Posterior cingulate gyrus (tissue), 11 donors: Measurements from ENCODE around the gene STK32C.
A peak's percentile ranks its signal among the peaks of the same experiment; 100 is the strongest.
"Not testable (repeated sequence)": the region's sequence is repeated elsewhere in the genome, so short reads cannot be mapped to it uniquely, and the experiment has no call there.

Source experiments
- DNase-seq, 10 donors: peaks; one replicate each; pipeline versions ENCODE4 v3.0.0 to v3.0.0-alpha.2; 2020 to 2021; ENCODE audit warnings: mixed read lengths in 3 of 10
- intact Hi-C: fragments of 100-400 bp; cut with DNase I; formaldehyde crosslinking; loops from one replicate; pipeline ENCODE4 v1.15.1; 2023

The STK32C gene

DNA sequence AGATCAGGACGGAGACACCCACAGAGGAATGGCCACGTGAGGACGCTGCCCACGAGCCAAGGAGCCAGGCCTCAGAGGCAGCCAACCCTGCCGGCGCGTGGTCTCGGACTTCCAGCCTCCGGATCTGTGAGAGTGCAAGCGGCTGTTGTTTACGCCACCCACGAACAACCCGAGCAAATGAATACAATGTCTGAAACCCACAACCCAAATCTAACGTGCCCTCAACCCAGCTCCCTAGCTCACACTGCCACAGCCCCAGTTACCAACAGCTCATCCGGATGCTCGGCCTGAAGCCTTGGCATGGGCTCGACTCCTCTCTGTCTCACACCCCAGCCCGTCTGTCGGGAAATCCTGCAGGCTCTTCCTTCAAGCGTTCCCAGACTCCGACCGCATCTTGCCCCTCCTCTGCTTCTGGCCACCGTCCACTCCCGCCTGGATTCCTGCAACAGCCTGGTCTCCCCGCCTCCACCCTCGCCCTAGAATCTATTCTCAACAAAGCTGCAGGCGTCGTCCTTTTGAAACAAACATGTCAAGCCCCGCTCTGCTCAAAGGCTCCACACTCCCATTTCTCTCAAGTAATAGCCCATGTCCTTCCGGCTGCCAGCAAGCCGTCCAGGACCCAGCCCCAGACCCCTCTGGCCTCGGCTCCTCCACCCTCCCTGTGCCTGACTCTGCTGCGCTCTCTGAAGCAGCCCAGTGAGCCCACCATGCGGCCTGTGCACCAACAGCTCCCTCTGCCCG, 35.3 kb downstream of the STK32C start:
- intact Hi-C loops: no loop called here
- DNase-seq: peak in 8 of 10 donors; percentile 71 to 96 (median 82)

- intact Hi-C loops: no loop called here
- DNase-seq: peak in 3 of 10 donors; percentile 20 to 85 (median 55)
Measured at GRCh38 chr10:132271458-132272230, 36.1 kb downstream of the STK32C start.

GRCh38 chr10:132270721-132271457, 36.9 kb downstream of the STK32C start:
- intact Hi-C loops: no loop called here
- peak in 3 of 10 donors; percentile 22 to 59 (median 54) for DNase-seq

DNA sequence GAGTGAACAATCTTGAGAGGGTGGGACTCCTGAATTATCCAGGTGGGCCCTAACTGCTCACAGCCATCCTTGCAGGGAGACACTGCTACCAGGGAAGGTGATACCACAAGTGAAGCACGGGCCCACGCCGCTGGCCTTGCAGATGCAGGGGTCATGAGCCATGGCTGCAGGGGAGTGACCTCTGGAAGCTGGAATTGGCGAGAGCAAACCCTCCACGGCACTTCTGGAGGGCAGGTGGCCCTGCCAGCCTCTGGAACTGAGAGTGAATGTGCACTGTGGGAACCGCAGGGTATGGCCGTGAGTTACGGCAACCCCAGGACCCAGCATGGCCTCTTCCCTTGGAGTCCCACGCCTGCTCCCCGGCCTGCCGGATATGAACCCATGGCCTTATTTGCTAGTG, 37.5 kb downstream of the STK32C start:
- intact Hi-C loops: no loop called here
- peak in 4 of 10 donors; percentile 25 to 80 (median 66) for DNase-seq

- DNase-seq: peak in 4 of 10 donors; percentile 35 to 87 (median 82)
- intact Hi-C loops: no loop called here
Measured at GRCh38 chr10:132269266-132270230, 38.2 kb downstream of the STK32C start.

GRCh38 chr10:132267916-132268315, 39.8 kb downstream of the STK32C start:
- intact Hi-C loops: not testable (repeated sequence)

GRCh38 chr10:132266594-132267161, 41.1 kb downstream of the STK32C start:
- intact Hi-C loops: no loop called here
- DNase-seq: peak in 4 of 10 donors; percentile 23 to 79 (median 68)

More at GRCh38 chr10:132267916-132268315, 39.8 kb downstream of the STK32C start:
- peak in 2 of 10 donors; percentile 18 to 43 for DNase-seq

GRCh38 chr10:132265890-132266496, 41.8 kb downstream of the STK32C start:
- intact Hi-C loops: no loop called here
- DNase-seq: peak in 3 of 10 donors; percentile 3 to 7 (median 4)

DNA sequence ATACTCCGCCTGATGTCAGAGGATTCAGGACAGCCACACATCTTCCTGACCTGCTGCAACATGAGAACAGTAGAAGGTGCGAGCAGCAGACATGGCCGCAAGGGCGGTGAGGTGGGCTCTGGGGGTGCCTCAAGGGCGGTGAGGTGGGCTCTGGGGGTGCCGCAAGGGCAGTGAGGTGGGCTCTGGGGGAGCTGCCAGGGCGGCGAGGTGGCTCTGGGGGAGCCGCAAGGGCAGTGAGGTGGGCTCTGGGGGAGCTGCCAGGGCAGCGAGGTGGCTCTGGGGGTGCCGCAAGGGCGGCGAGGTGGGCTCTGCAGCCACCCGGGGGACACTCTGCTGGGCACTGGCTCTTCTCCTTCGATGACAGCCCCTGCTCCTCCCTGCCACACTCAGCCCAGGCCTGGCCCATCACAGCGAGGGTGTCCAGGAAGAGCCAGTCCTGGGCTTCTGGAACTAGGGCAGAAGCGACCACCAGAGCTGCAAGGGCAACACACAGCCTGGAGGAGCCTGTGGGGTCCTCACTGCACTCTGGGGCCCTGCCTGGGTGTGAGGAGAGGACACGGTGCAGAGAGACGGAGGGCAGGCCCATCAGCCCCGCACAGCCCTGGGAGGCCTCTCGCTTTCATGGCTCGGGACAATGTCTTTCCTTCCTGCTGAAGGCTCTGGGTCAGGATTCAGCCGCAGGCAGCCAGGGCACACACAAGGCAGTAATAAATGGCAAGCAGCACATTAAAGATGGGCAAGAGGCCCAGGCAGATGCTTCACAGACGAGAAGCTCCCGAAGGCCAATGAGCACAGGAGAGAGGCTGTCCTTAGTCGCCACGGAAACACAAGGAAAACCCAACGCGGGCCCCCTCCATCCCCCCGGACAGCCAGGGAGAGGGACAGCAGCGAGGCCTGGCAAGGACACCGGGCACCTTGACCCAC, 42.5 kb downstream of the STK32C start:
- peak in 4 of 10 donors; percentile 37 to 84 (median 75) for DNase-seq
- intact Hi-C loops: no loop called here

GRCh38 chr10:132264306-132264950, 43.3 kb downstream of the STK32C start:
- intact Hi-C loops: no loop called here
- DNase-seq: peak in 4 of 10 donors; percentile 14 to 76 (median 56)

DNA sequence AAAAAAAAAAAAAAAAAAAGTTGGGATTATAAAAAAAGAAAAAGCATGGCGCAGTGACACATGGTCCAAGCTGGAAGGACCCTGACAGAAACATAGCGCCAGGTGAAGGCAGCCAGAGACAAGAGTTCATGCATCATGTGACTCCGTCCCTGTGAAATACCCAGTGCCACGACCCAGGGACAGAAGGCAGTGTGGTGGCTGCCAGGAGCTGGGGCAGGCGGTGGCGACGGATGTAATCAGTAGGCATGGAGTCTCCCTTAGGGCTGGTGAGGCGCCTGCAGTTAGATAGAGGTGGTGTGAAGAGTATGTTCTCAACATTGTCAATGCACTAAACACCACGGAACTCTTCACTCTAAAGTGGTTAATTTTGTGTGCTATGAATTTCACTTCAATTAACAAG, 43.9 kb downstream of the STK32C start:
- DNase-seq: peak in 3 of 10 donors; percentile 25 to 58 (median 41)
- intact Hi-C loops: no loop called here

DNA sequence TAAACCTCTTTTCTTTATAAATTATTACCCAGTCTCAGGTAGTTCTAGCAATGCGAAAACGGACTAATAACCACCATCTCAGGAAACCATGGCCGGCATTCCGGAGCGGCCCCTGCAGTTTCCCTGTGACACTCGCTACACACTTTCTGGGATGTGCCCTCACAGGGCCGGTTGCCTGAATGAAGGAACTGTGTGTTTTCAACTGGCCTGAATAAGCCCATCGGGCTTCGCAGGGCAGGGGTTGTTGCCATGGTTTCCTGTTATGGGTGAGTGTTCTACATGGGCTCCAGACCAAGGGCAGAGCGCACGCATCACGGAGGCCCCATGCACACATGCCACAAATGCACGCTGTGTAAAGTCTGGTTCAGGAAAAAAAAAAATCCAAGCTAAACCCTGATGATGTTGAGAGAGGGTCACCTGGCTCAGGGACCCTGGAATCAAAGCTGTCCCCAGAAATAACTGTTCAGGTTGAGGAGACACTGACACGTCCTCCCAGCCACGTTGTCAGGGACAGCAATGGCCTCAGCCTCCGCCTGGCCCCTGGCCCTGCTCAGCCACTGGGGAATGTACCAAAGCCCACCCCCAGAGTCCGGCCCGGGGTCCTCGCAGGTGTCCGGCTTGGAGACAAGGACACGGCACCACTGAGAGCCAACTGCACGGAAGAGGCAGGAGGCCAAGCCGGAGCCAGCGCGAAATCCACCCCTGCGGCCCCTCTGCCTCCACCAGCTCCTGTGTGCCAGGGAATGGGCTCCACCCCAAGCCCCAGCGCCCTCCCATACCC, 47.9 kb downstream of the STK32C start:
- DNase-seq: peak in 1 of 10 donors; percentile 78
- intact Hi-C loops: no loop called here

GRCh38 chr10:132258423-132258822, 49.3 kb downstream of the STK32C start:
- DNase-seq: peak in 1 of 10 donors; percentile 81
- intact Hi-C loops: no loop called here

GRCh38 chr10:132257907-132258306, 49.8 kb downstream of the STK32C start:
- intact Hi-C loops: no loop called here
- peak in 1 of 10 donors; percentile 77 for DNase-seq

GRCh38 chr10:132257271-132257670, 50.5 kb downstream of the STK32C start:
- intact Hi-C loops: no loop called here
- peak in 2 of 10 donors; percentile 91 to 93 for DNase-seq

GRCh38 chr10:132256866-132257265, 50.9 kb downstream of the STK32C start:
- intact Hi-C loops: no loop called here

More at GRCh38 chr10:132256866-132257265, 50.9 kb downstream of the STK32C start:
- peak in 1 of 10 donors; percentile 66 for DNase-seq
